HepG2 (cell line): ENCODE measurements around the gene CARS2. TPM values are rescaled to one million over a fixed set of nuclear protein-coding genes. Genes with fewer than 3 reads are reported as not detected.

Experiments used
- FOXP1 ChIP-seq, 2 experiments: fragments of 450-650 bp in 1 of 2; IDR thresholded peaks; 2 replicates each; pipeline ENCODE4 v1.6.1; 2017 to 2018; ENCODE audit warnings: antibody characterized with exemption in 1 of 2
- MTERF4 ChIP-seq: sonication (generic); formaldehyde crosslinking; IDR thresholded peaks from 2 replicates; pipeline ENCODE4 v1.8.0; 2023; ENCODE audit warnings: mild to moderate bottlenecking, missing genetic modification reagents
- NFAT5 ChIP-seq: sonication (generic); formaldehyde crosslinking; IDR thresholded peaks from 2 replicates; pipeline ENCODE4 v1.4.0; 2020; ENCODE audit warnings: missing genetic modification reagents
- NR0B2 ChIP-seq: sonication (generic); formaldehyde crosslinking; IDR thresholded peaks from 2 replicates; pipeline ENCODE4 v1.4.0; 2020; ENCODE audit warnings: mild to moderate bottlenecking, missing genetic modification reagents
- SKI ChIP-seq: fragments of 450-650 bp; IDR thresholded peaks from one replicate; pipeline ENCODE4 v1.6.1; 2018; ENCODE audit warnings: mild to moderate bottlenecking; ENCODE audit not compliant: partially characterized antibody
- TAF15 ChIP-seq: fragments of 200-400 bp; formaldehyde crosslinking; IDR thresholded peaks from one replicate; pipeline ENCODE4 v1.6.1; 2018; ENCODE audit warnings: mild to moderate bottlenecking, low read depth, low read length; ENCODE audit not compliant: poor library complexity, severe bottlenecking
- ZNF343 ChIP-seq: sonication (generic); formaldehyde crosslinking; IDR thresholded peaks from 2 replicates; pipeline ENCODE4 v1.4.0; 2020; ENCODE audit warnings: mild to moderate bottlenecking, missing genetic modification reagents
- ZNF558 ChIP-seq: sonication (generic); formaldehyde crosslinking; IDR thresholded peaks from 2 replicates; pipeline ENCODE4 v1.9.0; 2022; ENCODE audit warnings: mild to moderate bottlenecking, missing genetic modification reagents, borderline replicate concordance
- ZNF562 ChIP-seq: sonication (generic); formaldehyde crosslinking; IDR thresholded peaks from 2 replicates; pipeline ENCODE4 v1.8.0; 2022; ENCODE audit warnings: missing genetic modification reagents, borderline replicate concordance
- ZNF672 ChIP-seq: sonication (generic); formaldehyde crosslinking; IDR thresholded peaks from 2 replicates; pipeline ENCODE4 v1.8.1; 2022; ENCODE audit warnings: missing genetic modification reagents
- ZNF878 ChIP-seq: sonication (generic); formaldehyde crosslinking; IDR thresholded peaks from 2 replicates; pipeline ENCODE4 v1.8.1; 2023; ENCODE audit warnings: mild to moderate bottlenecking, missing genetic modification reagents, moderate library complexity
- polyA plus RNA-seq, 8 experiments: library from polyadenylated mRNA; depleted of rRNA in 3 of 8; stranded (reverse) in 7 of 8; unstranded in 1 of 8; fragments of >200 nt; fragmentation: Illumina TruSeq in 4 of 8; extraction: Trizol in 4 of 8; gene quantifications; 2 replicates each; pipeline versions ENCODE4 v1.2.1 to v1.2.3, GENCODE V29; 2011 to 2016; ENCODE audit warnings: low read depth in 4 of 8, missing spikeins in 1 of 8, mixed read lengths in 1 of 8; ENCODE audit not compliant: insufficient read depth in 1 of 8
- total RNA-seq, 5 experiments: library from RNA; depleted of rRNA; stranded (reverse); fragments of >200 nt; fragmentation: Illumina TruSeq; extraction: Trizol; gene quantifications; 2 replicates each; pipeline ENCODE4 v1.2.3, GENCODE V29; 2016; ENCODE audit warnings: low read depth in 1 of 5
- TF ChIP-seq, protein P1 (sequence below): sonication (generic); formaldehyde crosslinking; IDR thresholded peaks from one replicate; pipeline ENCODE4 v1.5.1; 2020; ENCODE audit warnings: mild to moderate bottlenecking, missing genetic modification reagents; ENCODE audit errors: not compliant biosample characterization

CARS2 gene
- total and polyA plus RNA-seq, 2 of the 13 experiments (the other 11 are each of a cell fraction or from before 2014, with no cell fraction given) = 41.1 to 59.3 TPM

DNA sequence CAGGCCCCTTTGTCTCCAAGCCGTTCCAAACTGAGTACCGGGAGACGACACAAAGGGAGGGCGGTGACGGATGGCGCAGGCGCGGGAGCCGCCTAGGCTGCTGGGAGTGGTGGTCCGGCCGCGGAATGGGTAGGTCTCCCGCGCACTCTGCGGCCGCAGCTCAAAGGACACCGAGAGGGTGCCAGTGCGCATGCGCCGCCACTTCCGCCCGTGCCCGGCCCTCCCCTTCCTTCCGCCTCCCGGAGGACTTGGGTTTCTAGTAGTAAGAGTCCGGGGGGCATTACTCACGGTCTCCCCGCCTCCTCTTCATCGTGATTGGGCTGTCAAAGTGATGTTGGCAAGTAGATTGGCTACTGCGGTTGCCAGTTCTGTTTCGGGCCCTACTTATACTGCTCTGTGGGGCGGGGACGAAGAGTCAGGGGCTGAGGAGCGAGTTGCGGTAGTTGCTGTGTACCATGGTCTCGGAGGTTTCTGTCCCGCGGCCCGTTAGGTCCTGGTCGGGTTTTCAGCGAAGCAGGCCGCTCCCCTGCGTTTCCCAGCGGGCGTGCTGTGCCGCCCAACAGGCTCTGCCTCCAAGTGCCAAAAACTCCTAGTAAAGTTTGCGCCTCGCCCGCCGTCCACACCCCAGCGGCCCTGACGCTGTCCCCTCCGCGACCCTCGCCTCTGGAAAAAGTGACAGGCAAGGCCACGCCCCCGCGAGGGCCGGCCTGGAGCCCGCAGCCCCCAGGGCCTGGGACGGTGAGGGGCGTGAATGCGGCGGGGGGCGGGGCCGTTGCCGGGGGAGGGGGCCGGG is 7.1 kb upstream of the CARS2 start (continued):
- TF ChIP-seq MTERF4 (CRISPR knock-in tag) = peak; percentile 92
- TF ChIP-seq ZNF562 (CRISPR knock-in tag) = no peak
- TF ChIP-seq SKI = peak; percentile 6
- TF ChIP-seq, protein P1, sequence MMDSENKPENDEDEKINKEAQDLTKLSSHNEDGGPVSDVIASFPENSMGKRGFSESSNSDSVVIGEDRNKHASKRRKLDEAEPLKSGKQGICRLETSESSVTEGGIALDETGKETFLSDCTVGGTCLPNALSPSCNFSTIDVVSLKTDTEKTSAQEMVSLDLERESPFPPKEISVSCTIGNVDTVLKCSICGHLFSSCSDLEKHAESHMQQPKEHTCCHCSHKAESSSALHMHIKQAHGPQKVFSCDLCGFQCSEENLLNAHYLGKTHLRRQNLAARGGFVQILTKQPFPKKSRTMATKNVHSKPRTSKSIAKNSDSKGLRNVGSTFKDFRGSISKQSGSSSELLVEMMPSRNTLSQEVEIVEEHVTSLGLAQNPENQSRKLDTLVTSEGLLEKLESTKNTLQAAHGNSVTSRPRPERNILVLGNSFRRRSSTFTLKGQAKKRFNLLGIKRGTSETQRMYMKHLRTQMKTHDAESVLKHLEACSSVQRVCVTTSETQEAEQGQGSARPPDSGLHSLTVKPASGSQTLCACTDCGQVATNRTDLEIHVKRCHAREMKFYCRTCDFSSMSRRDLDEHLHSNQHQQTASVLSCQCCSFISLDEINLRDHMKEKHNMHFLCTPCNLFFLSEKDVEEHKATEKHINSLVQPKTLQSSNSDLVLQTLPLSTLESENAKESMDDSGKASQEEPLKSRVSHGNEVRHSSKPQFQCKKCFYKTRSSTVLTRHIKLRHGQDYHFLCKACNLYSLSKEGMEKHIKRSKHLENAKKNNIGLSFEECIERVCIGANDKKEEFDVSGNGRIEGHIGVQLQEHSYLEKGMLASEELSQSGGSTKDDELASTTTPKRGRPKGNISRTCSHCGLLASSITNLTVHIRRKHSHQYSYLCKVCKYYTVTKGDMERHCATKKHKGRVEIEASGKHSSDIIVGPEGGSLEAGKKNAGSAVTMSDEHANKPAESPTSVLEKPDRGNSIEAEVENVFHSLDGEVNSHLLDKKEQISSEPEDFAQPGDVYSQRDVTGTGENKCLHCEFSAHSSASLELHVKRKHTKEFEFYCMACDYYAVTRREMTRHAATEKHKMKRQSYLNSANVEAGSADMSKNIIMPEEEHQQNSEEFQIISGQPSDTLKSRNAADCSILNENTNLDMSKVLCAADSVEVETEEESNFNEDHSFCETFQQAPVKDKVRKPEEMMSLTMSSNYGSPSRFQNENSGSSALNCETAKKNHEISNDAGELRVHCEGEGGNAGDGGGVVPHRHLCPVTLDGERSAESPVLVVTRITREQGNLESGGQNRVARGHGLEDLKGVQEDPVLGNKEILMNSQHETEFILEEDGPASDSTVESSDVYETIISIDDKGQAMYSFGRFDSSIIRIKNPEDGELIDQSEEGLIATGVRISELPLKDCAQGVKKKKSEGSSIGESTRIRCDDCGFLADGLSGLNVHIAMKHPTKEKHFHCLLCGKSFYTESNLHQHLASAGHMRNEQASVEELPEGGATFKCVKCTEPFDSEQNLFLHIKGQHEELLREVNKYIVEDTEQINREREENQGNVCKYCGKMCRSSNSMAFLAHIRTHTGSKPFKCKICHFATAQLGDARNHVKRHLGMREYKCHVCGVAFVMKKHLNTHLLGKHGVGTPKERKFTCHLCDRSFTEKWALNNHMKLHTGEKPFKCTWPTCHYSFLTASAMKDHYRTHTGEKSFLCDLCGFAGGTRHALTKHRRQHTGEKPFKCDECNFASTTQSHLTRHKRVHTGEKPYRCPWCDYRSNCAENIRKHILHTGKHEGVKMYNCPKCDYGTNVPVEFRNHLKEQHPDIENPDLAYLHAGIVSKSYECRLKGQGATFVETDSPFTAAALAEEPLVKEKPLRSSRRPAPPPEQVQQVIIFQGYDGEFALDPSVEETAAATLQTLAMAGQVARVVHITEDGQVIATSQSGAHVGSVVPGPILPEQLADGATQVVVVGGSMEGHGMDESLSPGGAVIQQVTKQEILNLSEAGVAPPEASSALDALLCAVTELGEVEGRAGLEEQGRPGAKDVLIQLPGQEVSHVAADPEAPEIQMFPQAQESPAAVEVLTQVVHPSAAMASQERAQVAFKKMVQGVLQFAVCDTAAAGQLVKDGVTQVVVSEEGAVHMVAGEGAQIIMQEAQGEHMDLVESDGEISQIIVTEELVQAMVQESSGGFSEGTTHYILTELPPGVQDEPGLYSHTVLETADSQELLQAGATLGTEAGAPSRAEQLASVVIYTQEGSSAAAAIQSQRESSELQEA = peak; percentile 62
- 0 out of 2 replicates have a peak, but pooled peaks have one; percentile 20 for TF ChIP-seq NFAT5
- TF ChIP-seq ZNF558 (CRISPR knock-in tag) = peak; percentile 55; the same call in 1 of the 2 replicates
- no peak for TF ChIP-seq ZNF878 (CRISPR knock-in tag)
- TF ChIP-seq FOXP1 (IDR thresholded peaks at IDR 0.05) = no peak
- TF ChIP-seq FOXP1 (CRISPR knock-in tag; IDR thresholded peaks at IDR 0.05) = no peak
- TF ChIP-seq ZNF672 = no peak
- TF ChIP-seq NR0B2 (CRISPR knock-in tag) = no peak
- no peak for TF ChIP-seq TAF15
- no peak for TF ChIP-seq ZNF343 (CRISPR knock-in tag)
